Esophagus mucosa (tissue), 1 donor: ENCODE results near the gene RELCH. TPM values are rescaled to one million over a fixed set of nuclear protein-coding genes. Genes with fewer than 3 reads are reported as not detected.

Experiments used
- ATAC-seq: fragments of 200-7000 bp; cut with Tn5 transposase; one replicate; pipeline ENCODE4 v1.9.1; 2020
- total RNA-seq: library from RNA; stranded (reverse); gene quantifications from one replicate; pipeline ENCODE4 v1.2.4, GENCODE V29; 2023
- donor health status: DM: yes; HTN: yes; CAD: no.

The RELCH gene
- total RNA-seq, 1 donor from 2014 or later = 54.4 TPM

DNA sequence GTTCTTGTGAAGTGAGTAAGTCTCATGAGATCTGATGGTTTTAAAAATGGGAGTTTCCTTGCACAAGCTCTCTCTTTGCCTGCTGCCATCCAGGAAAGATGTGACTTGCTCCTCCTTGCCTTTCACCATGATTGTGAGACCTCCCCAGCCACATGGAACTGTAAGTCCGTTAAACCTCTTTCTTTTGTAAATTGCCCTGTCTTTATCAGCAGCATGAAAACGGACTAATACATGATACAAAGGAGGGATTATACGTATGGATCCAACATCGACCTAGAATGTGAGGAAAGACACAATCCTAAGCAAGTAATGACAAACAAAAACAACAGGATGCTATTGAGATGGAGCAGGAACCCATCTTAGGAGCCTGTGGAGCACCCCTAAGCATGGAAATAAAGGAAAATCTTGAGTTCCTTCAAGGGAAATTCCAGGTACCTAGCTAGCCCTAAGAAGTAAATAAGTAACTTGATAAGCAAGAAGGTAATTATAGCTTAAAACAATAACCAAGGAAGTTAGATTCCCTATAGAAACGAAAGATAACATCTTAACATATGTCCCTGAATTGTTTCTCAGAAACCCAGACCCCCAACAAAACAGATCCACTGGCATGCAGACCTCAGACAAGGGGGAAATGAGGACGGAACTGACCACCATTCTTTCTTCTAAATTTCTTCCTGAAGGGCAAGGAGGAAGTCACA is 136.6 kb downstream of the RELCH start:
- ATAC-seq = no peak

DNA sequence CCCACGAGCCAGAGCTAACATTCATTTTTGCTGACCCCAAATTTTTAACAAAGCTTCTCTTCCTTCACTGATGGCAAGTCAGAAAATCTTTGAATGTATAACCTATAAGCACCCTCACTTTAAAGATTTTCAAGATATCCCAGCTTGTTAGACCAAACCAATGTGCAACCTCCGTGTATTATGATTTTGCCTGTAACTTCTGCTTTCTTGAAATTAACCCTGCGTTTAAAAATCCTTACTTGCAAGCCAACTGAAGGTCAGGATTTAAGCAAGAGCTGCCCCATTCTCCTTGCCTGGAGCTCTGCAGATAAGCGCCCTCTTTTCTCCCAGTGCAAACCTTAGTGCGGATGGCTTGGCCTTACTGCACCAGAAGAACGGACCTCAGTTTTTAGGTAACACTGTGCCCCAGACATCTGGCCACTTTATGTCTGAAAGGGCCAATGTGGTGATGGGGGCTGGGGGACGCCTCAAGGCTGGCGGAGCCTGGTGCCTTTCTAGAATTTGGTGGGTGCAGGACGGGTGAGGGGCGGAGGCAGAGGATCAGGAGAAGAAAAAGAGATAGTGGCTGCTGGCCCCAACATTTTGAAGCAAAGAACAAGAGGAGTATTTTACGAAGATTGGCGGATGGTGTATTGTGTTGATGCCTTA is 137.2 kb downstream of the RELCH start:
- ATAC-seq = no peak

DNA sequence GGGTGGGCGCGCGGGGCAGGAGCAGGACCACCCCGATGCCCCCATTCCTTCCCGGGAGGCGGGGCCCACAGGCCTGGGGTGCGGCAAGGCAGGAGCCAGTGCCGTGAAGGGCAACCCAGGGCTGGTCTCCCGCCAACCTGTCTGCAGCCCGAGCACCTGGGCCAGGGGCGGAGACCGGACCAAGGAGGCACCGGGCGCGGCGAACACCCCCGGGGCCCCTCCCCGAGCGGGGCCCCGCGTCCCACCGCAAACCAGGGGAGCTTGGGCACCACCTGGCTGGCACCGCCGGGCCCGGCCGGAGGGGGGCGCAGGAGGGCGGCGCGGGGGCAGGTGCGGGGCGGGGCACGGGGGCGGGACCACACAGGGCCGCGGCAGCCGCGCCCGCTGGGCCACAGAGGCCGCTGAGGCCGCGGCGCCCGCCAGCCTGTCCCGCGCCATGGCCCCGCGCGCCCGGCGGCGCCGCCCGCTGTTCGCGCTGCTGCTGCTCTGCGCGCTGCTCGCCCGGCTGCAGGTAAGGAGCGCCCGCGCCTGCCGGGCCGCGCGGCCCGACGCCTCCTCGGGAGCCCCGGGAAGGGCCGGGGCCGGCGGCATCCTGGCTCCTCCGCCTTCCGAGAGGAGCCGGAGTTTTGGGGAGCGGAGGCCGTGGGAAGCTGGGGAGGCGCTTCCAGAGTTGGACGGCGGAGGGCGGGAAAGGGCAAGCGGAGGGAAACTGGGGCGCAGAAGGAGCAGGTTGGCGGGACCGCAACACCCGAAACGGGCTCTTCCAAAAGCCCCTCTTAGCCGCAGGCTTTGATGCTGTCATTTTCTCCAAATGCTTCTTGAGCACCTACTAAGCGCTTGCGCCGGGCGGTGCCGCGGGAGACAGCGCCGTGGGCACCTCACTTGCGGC is 138.1 kb downstream of the RELCH start, which contains the start of gene TNFRSF11A:
Gene TNFRSF11A, plus strand, starts transcription at position 394 of the 889 bp plus-strand sequence. Its CDS starts 43 bp downstream, at position 437.
- ATAC-seq = peak; percentile 88

DNA sequence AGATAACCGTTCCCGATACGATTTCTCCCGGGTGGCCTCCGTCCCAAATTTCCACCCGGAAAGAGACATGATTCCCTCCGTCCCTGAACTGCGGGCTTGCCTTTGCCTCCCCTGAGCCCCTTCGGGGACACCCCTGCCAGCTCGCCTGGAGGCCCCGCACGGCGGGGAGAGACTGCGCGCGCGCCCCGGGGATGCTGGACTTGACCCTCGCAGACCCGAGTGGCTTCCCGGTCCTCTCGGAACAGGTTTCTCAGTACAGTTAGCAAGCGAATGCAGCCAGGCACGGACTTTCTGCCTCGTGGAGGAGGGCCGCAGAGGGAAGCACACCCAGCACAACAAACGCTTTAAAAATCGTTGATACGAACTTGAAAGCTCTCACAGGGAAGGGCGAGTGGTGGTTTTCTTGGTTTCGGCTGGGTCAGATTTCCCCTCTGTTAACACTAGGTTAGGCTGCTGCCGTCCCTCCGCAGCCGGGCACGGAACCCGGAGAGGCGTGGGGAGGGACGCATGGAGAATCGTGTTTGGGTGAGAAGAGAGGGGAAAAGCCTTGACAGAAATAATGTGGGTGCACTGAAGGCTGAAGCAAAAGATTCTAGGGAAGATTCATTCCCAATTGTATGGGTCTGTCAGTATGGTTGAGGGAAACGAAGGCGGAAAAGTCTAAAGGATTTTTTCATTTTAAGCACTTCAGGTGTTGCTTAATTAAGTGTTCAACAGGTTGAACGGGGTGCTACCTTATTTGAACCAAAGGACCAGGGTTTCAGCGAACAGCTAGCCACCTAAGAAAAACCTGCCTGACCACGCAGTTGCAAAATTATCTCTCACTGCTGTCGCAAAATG is 139.0 kb downstream of the RELCH start:
- ATAC-seq = peak; percentile 59

DNA sequence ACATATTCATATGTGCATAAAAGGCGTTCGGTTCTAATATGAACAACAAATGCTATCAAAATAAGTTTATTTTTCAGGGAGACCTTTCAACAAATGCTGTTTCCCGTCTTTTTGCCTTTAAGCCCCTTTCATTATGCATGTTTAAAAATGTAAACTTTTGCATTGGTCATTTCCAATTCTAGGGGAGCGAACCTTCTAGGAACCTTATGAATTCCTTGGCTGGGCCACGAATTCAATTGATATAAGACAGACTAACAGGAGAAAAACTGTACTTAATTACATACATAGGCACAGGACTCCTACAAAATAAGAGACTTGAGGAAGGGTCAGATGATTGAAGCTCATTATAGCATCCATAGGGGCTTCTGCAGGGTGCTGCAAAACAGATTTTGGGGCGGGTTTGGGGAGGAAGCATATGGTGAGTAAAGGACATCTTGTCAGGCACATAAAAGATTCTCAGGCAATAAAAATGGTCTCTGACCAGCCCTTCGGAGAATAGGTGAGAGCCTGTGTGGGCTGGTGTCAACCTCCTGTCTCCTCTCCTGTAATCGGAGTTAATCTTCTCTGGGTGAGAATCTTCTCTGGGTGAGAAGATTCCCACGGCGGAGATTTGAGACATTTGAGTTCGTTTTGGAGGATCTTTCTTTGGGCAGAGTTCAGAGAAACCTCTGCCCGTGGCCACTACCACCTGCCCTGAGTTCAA is 139.7 kb downstream of the RELCH start:
- no peak for ATAC-seq

- ATAC-seq = no peak
Observed at GRCh38 chr18:62327977-62328376, 140.9 kb downstream of the RELCH start.

- ATAC-seq = no peak
Observed at GRCh38 chr18:62328586-62329525, 141.8 kb downstream of the RELCH start.

DNA sequence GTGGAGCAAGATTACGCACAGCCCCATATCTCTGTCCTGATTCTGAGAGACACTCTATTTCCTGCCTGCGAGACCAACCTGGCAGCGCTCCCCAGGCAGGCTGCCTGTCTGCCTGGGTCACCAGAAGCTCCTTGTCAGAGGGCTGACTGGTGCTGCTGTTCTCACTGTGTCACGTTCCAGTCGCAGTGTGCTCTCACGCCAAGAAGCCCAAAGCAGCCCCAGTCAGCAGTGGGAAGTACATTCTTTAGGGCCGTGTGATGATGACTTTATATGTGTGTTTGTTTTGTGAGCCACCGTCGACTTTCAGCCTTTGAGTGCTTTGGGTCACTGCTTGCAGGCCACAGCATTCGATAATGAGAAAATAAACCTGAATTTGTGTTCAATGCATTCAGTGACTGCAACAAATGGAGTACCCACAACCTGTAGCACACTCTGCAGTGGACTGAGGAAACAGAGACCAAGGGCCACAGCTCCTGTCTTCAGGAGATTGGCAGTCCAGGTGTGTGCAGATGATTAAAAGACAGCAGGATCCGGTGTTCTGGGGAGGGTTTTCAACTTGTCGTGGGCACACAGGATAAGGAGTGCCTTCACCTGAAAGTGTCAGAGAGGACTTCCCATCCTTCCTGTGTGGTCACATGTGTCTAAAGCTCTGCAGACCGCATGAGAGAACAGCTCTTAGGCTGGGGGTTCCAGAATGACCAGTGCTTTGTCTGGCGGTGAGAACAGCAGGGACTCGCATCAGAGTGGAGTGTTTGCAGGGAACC is 142.8 kb downstream of the RELCH start:
- no peak for ATAC-seq

DNA sequence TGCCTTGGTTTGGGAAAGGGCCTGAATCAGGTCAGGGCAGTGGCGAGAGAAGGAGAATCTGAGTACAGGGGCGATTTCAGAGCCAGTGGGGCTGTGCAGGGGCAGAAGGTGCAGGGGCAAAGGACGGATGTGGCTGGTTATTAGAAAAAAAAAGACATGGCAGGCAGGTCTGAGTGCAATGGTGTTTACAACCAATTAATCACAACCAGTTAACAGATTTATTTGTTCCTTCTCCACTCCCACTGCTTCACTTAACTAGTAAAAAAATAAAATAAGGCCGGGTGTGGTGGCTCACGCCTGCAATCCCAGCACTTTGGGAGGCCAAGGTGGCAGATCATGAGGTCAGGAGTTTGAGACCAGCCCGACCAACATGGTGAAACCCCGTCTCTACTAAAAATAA is 143.6 kb downstream of the RELCH start:
- ATAC-seq = no peak

- ATAC-seq = no peak
Observed at GRCh38 chr18:62331581-62332356, 144.7 kb downstream of the RELCH start.

DNA sequence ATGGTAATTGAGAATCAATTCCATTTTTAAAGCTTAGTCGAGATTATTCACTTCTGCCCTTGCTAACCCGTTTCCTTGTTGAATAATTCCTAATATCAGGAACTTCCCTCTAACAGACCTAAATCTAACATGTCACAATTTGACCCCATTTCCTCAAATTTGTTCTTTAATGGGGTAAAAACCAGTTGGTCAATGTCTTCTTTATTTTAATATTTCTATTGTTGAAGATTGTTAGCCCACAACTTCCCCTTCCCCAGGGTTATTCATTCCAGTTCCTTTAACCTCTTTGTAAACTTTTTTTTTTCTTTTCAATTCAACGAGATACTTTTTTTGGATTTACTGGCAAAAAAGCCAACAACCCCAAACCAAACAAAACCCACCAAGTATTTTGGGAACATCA is 145.4 kb downstream of the RELCH start:
- ATAC-seq = no peak

DNA sequence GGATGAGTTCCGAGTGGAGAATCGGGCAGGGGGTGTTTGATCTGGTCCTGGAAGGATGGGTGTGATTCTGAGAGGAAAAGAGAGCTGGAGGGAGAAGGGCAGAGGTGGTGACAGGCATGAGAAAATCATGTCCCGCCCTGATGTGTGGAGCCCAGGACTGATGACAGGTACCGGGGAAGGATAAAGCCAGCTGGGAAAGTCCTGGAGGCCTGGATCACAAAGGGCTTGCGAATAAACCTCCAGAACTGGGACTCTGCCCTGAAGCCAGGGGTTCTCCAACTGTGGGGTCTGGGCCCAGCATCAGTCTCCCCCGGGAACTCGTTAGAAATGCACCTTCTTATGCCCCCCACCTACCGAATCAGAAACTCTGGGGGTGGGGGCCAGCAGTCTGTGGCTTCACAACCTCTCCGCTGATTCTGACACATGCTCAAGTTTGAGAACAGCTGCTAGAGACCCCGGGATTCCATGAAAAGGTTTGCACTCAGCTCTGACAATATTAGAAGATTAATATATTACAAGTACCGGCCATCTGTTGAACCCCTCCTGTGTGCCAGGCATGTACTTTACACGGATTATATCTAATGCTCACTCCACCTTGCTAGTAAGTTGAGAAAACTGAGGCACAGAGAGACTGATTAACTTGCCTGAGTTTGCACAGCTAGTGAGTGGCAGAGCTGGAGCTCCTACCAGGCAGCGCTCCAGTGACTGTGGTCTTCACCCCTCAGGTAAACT is 146.1 kb downstream of the RELCH start:
- ATAC-seq = no peak

GRCh38 chr18:62334120-62334519 is 147.1 kb downstream of the RELCH start:
- ATAC-seq = peak; percentile 82

DNA sequence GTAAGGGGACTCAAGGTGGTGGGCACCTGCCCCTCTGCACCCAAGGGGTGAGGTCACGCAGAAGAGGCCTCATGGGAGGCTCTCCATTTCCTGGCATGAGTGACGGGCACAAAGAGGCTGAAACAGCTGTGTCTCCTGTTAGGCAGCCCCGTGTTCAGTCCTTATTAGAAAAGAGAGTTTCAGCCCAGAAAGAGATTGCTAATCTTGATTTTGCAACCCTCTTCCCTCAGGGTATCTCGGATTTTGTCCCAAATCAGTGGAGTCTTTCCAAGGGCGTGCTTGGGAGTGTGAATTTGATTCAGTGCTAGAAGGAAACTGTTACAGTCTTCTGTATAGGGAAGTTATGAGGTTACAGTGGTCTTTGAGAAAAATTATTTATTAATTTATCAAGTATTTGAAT is 148.4 kb downstream of the RELCH start:
- ATAC-seq = no peak

- no peak for ATAC-seq
Observed at GRCh38 chr18:62336618-62337017, 149.6 kb downstream of the RELCH start.

DNA sequence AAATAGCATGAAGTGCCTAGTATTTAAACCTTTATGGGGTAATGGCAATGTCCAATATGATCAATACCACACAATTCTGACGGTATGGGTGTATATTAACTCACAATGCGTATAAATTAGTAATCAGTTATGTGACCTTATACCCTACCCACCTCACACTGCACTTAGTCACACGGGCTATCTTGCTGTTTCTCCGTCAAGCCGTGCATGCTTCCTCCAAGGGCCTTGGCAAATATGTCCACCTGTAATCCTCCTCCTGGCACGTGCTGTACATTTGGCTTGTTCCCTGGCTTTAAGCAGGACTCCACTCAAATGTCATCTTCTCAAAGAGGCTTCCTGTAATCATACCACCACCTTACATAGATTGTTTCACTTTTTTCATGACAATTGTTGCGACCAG is 150.3 kb downstream of the RELCH start:
- ATAC-seq = no peak

- ATAC-seq = no peak
Observed at GRCh38 chr18:62338446-62339105, 151.5 kb downstream of the RELCH start.
